ENCODE data around the gene ZNRD2.

DNA sequence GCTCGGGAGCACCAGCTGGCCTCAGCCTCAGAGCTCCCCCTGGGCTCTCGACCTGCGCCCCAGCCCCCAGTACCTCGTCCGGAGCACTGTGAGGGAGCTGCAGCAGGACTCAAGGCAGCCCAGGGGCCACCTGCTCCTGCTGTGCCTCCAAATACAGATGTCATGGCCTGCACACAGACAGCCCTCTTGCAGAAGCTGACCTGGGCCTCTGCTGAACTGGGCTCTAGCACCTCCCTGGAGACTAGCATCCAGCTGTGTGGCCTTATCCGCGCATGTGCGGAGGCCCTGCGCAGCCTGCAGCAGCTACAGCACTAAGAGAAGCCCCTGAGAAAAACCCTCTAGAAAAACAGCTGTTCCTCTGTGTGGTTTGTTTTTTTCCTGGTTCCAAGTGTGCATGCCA, 1.1 kb downstream of the ZNRD2 start:
- TF ChIP-seq, protein P1, sequence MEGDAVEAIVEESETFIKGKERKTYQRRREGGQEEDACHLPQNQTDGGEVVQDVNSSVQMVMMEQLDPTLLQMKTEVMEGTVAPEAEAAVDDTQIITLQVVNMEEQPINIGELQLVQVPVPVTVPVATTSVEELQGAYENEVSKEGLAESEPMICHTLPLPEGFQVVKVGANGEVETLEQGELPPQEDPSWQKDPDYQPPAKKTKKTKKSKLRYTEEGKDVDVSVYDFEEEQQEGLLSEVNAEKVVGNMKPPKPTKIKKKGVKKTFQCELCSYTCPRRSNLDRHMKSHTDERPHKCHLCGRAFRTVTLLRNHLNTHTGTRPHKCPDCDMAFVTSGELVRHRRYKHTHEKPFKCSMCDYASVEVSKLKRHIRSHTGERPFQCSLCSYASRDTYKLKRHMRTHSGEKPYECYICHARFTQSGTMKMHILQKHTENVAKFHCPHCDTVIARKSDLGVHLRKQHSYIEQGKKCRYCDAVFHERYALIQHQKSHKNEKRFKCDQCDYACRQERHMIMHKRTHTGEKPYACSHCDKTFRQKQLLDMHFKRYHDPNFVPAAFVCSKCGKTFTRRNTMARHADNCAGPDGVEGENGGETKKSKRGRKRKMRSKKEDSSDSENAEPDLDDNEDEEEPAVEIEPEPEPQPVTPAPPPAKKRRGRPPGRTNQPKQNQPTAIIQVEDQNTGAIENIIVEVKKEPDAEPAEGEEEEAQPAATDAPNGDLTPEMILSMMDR (IDR thresholded peaks at IDR 0.05; ENCODE audit: low read length), result no peak
- no peak for TF ChIP-seq EZH2 (optimal IDR thresholded peaks at IDR 0.05; ENCODE audit: low read depth, low read length)
